HG03139 (cell line): Measurements from ENCODE around the gene MRPL53.

Experiments
- ATAC-seq: cut with Tn5 transposase; IDR thresholded peaks from one replicate; pipeline ENCODE4 v1.9.1; 2021; ENCODE audit not compliant: unreplicated experiment

Gene MRPL53

GRCh38 chr2:74472086-74472944 is at the start of gene MRPL53:
MRPL53 (minus strand) TSS chr2:74472680; CDS start chr2:74472660, 20 bp downstream.
- peak; percentile 86 for ATAC-seq

- ATAC-seq = no peak
Observed at GRCh38 chr2:74516650-74517049, 44.2 kb upstream of the MRPL53 start.

GRCh38 chr2:74515981-74516633 is 43.6 kb upstream of the MRPL53 start:
- ATAC-seq = peak; percentile 63

- peak; percentile 29 for ATAC-seq
Observed at GRCh38 chr2:74515271-74515980, 42.9 kb upstream of the MRPL53 start.

GRCh38 chr2:74514368-74515270 is 42.1 kb upstream of the MRPL53 start, which contains the start of gene TLX2:
TLX2 (plus strand) TSS chr2:74514450; CDS start chr2:74514807, 357 bp downstream.
- no peak for ATAC-seq

- ATAC-seq = no peak
Observed at GRCh38 chr2:74513605-74514367, 41.3 kb upstream of the MRPL53 start.

- no peak for ATAC-seq
Observed at GRCh38 chr2:74512744-74513604, 40.5 kb upstream of the MRPL53 start.

GRCh38 chr2:74511104-74511989 is 38.9 kb upstream of the MRPL53 start:
- no peak for ATAC-seq

GRCh38 chr2:74510272-74510671 is 37.8 kb upstream of the MRPL53 start:
- ATAC-seq = no peak

GRCh38 chr2:74507926-74508520 is 35.5 kb upstream of the MRPL53 start:
- ATAC-seq = no peak

GRCh38 chr2:74507145-74507925 is 34.9 kb upstream of the MRPL53 start, which contains the start of gene PCGF1:
PCGF1 (minus strand) TSS chr2:74507695; CDS start chr2:74507668, 27 bp downstream.
- peak; percentile 86 for ATAC-seq

GRCh38 chr2:74505448-74506246 is 33.2 kb upstream of the MRPL53 start:
- ATAC-seq = no peak

GRCh38 chr2:74504591-74504990 is 32.1 kb upstream of the MRPL53 start:
- ATAC-seq = no peak

- ATAC-seq = no peak
Observed at GRCh38 chr2:74503506-74504475, 31.3 kb upstream of the MRPL53 start.
